ENCODE measurements around the gene INSC.

INSC gene

GRCh38 chr11:15112131-15112541 is 2.6 kb upstream of the INSC start:
- no peaks in the 10 kb centered on the region for H3K9me3 ChIP-seq (ENCODE audit: control insufficient read depth in 1 of 2, low read length in 2 of 2)
- H3K36me3 ChIP-seq (ENCODE audit: control insufficient read depth in 1 of 2, insufficient read depth in 2 of 2, low read length in 2 of 2) = no peaks in the 10 kb centered on the region
- H3K4me3 ChIP-seq (ENCODE audit: low read depth in 1 of 2, low read length in 2 of 2) = no peak overlapping the region
- no peak overlapping the region for H3K27ac ChIP-seq (ENCODE audit: low read length)
- peaks cover 0 to 6% of the 10 kb centered on the region in 2 donors for H3K4me1 ChIP-seq (ENCODE audit: control insufficient read depth in 1 of 2, insufficient read depth in 2 of 2, low read length in 2 of 2)
- no peaks in the 10 kb centered on the region for H3K27me3 ChIP-seq (ENCODE audit: low read depth, low read length)

- Histone ChIP-seq H3K4me1 (ENCODE audit: control insufficient read depth in 1 of 2, insufficient read depth in 2 of 2, low read length in 2 of 2) (peaks cover 0 to 6% of the 10 kb centered on the region in 2 donors), H3K4me3 (ENCODE audit: low read depth in 1 of 2, low read length in 2 of 2) (no peak overlapping the region), H3K9me3 (ENCODE audit: control insufficient read depth in 1 of 2, low read length in 2 of 2) (no peaks in the 10 kb centered on the region), H3K27me3 (ENCODE audit: low read depth, low read length) (peaks cover 4% of the 10 kb centered on the region), H3K36me3 (ENCODE audit: control insufficient read depth in 1 of 2, insufficient read depth in 2 of 2, low read length in 2 of 2) (no peaks in the 10 kb centered on the region), H3K27ac (ENCODE audit: low read length) (no peak overlapping the region)
These were observed 1.3 kb upstream of the INSC start for GRCh38 chr11:15113381-15113780.

GRCh38 chr11:15115686-15116085 is 963 bp downstream of the INSC start:
- Histone ChIP-seq H3K36me3 (ENCODE audit: control insufficient read depth in 1 of 2, insufficient read depth in 2 of 2, low read length in 2 of 2) (no peaks in the 10 kb centered on the region), H3K27me3 (ENCODE audit: low read depth, low read length) (peaks cover 4% of the 10 kb centered on the region), H3K4me3 (ENCODE audit: low read depth in 1 of 2, low read length in 2 of 2) (peak overlapping the region in 1 of 2 donors; percentile 48), H3K9me3 (ENCODE audit: control insufficient read depth in 1 of 2, low read length in 2 of 2) (no peaks in the 10 kb centered on the region), H3K4me1 (ENCODE audit: control insufficient read depth in 1 of 2, insufficient read depth in 2 of 2, low read length in 2 of 2) (peaks cover 0 to 6% of the 10 kb centered on the region in 2 donors), H3K27ac (ENCODE audit: low read length) (no peak overlapping the region)

GRCh38 chr11:15117751-15118150 is 3.0 kb downstream of the INSC start:
- Histone ChIP-seq H3K27ac (ENCODE audit: low read length) (no peak overlapping the region), H3K27me3 (ENCODE audit: low read depth, low read length) (peaks cover 4% of the 10 kb centered on the region), H3K9me3 (ENCODE audit: control insufficient read depth in 1 of 2, low read length in 2 of 2) (no peaks in the 10 kb centered on the region)

GRCh38 chr11:15118431-15118830 is 3.7 kb downstream of the INSC start:
- Histone ChIP-seq H3K4me1 (ENCODE audit: control insufficient read depth in 1 of 2, insufficient read depth in 2 of 2, low read length in 2 of 2) (peaks cover 0 to 6% of the 10 kb centered on the region in 2 donors), H3K36me3 (ENCODE audit: control insufficient read depth in 1 of 2, insufficient read depth in 2 of 2, low read length in 2 of 2) (no peaks in the 10 kb centered on the region), H3K27ac (ENCODE audit: low read length) (no peak overlapping the region), H3K4me3 (ENCODE audit: low read depth in 1 of 2, low read length in 2 of 2) (no peak overlapping the region), H3K9me3 (ENCODE audit: control insufficient read depth in 1 of 2, low read length in 2 of 2) (no peaks in the 10 kb centered on the region), H3K27me3 (ENCODE audit: low read depth, low read length) (peaks cover 4% of the 10 kb centered on the region)

More at GRCh38 chr11:15117751-15118150, 3.0 kb downstream of the INSC start:
- Histone ChIP-seq H3K4me1 (ENCODE audit: control insufficient read depth in 1 of 2, insufficient read depth in 2 of 2, low read length in 2 of 2) (peaks cover 0 to 6% of the 10 kb centered on the region in 2 donors), H3K36me3 (ENCODE audit: control insufficient read depth in 1 of 2, insufficient read depth in 2 of 2, low read length in 2 of 2) (no peaks in the 10 kb centered on the region), H3K4me3 (ENCODE audit: low read depth in 1 of 2, low read length in 2 of 2) (no peak overlapping the region)

GRCh38 chr11:15119352-15119751 is 4.6 kb downstream of the INSC start:
- no peaks in the 10 kb centered on the region for H3K36me3 ChIP-seq (ENCODE audit: control insufficient read depth in 1 of 2, insufficient read depth in 2 of 2, low read length in 2 of 2)
- peaks cover 4% of the 10 kb centered on the region for H3K27me3 ChIP-seq (ENCODE audit: low read depth, low read length)
- no peak overlapping the region for H3K4me3 ChIP-seq (ENCODE audit: low read depth in 1 of 2, low read length in 2 of 2)
- no peaks in the 10 kb centered on the region for H3K9me3 ChIP-seq (ENCODE audit: control insufficient read depth in 1 of 2, low read length in 2 of 2)
- H3K27ac ChIP-seq (ENCODE audit: low read length) = no peak overlapping the region
- no peaks in the 10 kb centered on the region for H3K4me1 ChIP-seq (ENCODE audit: control insufficient read depth in 1 of 2, insufficient read depth in 2 of 2, low read length in 2 of 2)

- Histone ChIP-seq H3K4me1 (ENCODE audit: control insufficient read depth in 1 of 2, insufficient read depth in 2 of 2, low read length in 2 of 2) (no peaks in the 10 kb centered on the region), H3K27me3 (ENCODE audit: low read depth, low read length) (peaks cover 4% of the 10 kb centered on the region), H3K36me3 (ENCODE audit: control insufficient read depth in 1 of 2, insufficient read depth in 2 of 2, low read length in 2 of 2) (no peaks in the 10 kb centered on the region), H3K9me3 (ENCODE audit: control insufficient read depth in 1 of 2, low read length in 2 of 2) (no peaks in the 10 kb centered on the region), H3K27ac (ENCODE audit: low read length) (no peak overlapping the region), H3K4me3 (ENCODE audit: low read depth in 1 of 2, low read length in 2 of 2) (no peak overlapping the region)
These were observed 5.1 kb downstream of the INSC start for GRCh38 chr11:15119826-15120225.

- Histone ChIP-seq H3K9me3 (ENCODE audit: control insufficient read depth in 1 of 2, low read length in 2 of 2) (no peaks in the 10 kb centered on the region), H3K4me3 (ENCODE audit: low read depth in 1 of 2, low read length in 2 of 2) (no peak overlapping the region), H3K4me1 (ENCODE audit: control insufficient read depth in 1 of 2, insufficient read depth in 2 of 2, low read length in 2 of 2) (no peaks in the 10 kb centered on the region), H3K27ac (ENCODE audit: low read length) (no peak overlapping the region), H3K27me3 (ENCODE audit: low read depth, low read length) (no peaks in the 10 kb centered on the region), H3K36me3 (ENCODE audit: control insufficient read depth in 1 of 2, insufficient read depth in 2 of 2, low read length in 2 of 2) (no peaks in the 10 kb centered on the region)
These were observed 9.1 kb downstream of the INSC start for GRCh38 chr11:15123849-15124248.

GRCh38 chr11:15124528-15124927 is 9.8 kb downstream of the INSC start:
- Histone ChIP-seq H3K27ac (ENCODE audit: low read length) (no peak overlapping the region), H3K27me3 (ENCODE audit: low read depth, low read length) (no peaks in the 10 kb centered on the region), H3K9me3 (ENCODE audit: control insufficient read depth in 1 of 2, low read length in 2 of 2) (no peaks in the 10 kb centered on the region), H3K4me3 (ENCODE audit: low read depth in 1 of 2, low read length in 2 of 2) (no peak overlapping the region), H3K36me3 (ENCODE audit: control insufficient read depth in 1 of 2, insufficient read depth in 2 of 2, low read length in 2 of 2) (no peaks in the 10 kb centered on the region), H3K4me1 (ENCODE audit: control insufficient read depth in 1 of 2, insufficient read depth in 2 of 2, low read length in 2 of 2) (no peaks in the 10 kb centered on the region)

- Histone ChIP-seq H3K4me3 (ENCODE audit: low read depth in 1 of 2, low read length in 2 of 2) (no peak overlapping the region), H3K4me1 (ENCODE audit: control insufficient read depth in 1 of 2, insufficient read depth in 2 of 2, low read length in 2 of 2) (no peaks in the 10 kb centered on the region)
These were observed 12.6 kb downstream of the INSC start for GRCh38 chr11:15127341-15127740.

GRCh38 chr11:15128621-15129020 is 13.9 kb downstream of the INSC start:
- H3K4me1 ChIP-seq (ENCODE audit: control insufficient read depth in 1 of 2, insufficient read depth in 2 of 2, low read length in 2 of 2) = no peaks in the 10 kb centered on the region
- H3K9me3 ChIP-seq (ENCODE audit: control insufficient read depth in 1 of 2, low read length in 2 of 2) = no peaks in the 10 kb centered on the region
- H3K4me3 ChIP-seq (ENCODE audit: low read depth in 1 of 2, low read length in 2 of 2) = no peak overlapping the region
- H3K36me3 ChIP-seq (ENCODE audit: control insufficient read depth in 1 of 2, insufficient read depth in 2 of 2, low read length in 2 of 2) = no peaks in the 10 kb centered on the region
- H3K27me3 ChIP-seq (ENCODE audit: low read depth, low read length) = no peaks in the 10 kb centered on the region
- H3K27ac ChIP-seq (ENCODE audit: low read length) = no peak overlapping the region

More at GRCh38 chr11:15127341-15127740, 12.6 kb downstream of the INSC start:
- Histone ChIP-seq H3K36me3 (ENCODE audit: control insufficient read depth in 1 of 2, insufficient read depth in 2 of 2, low read length in 2 of 2) (no peaks in the 10 kb centered on the region), H3K27me3 (ENCODE audit: low read depth, low read length) (no peaks in the 10 kb centered on the region), H3K9me3 (ENCODE audit: control insufficient read depth in 1 of 2, low read length in 2 of 2) (no peaks in the 10 kb centered on the region), H3K27ac (ENCODE audit: low read length) (no peak overlapping the region)

- H3K9me3 ChIP-seq (ENCODE audit: control insufficient read depth in 1 of 2, low read length in 2 of 2) = no peaks in the 10 kb centered on the region
These were observed 21.4 kb downstream of the INSC start for GRCh38 chr11:15136166-15136565.

More at GRCh38 chr11:15136166-15136565, 21.4 kb downstream of the INSC start:
- Histone ChIP-seq H3K27ac (ENCODE audit: low read length) (no peak overlapping the region), H3K4me3 (ENCODE audit: low read depth in 1 of 2, low read length in 2 of 2) (no peak overlapping the region), H3K36me3 (ENCODE audit: control insufficient read depth in 1 of 2, insufficient read depth in 2 of 2, low read length in 2 of 2) (no peaks in the 10 kb centered on the region), H3K4me1 (ENCODE audit: control insufficient read depth in 1 of 2, insufficient read depth in 2 of 2, low read length in 2 of 2) (no peaks in the 10 kb centered on the region), H3K27me3 (ENCODE audit: low read depth, low read length) (no peaks in the 10 kb centered on the region)
